Endothelial cell of umbilical vein (primary cell): ENCODE results near the gene ALOX12.

ENCODE experiments used
- EZH2 ChIP-seq: IDR thresholded peaks from 2 replicates; pipeline ENCODE4 v1.6.1; 2012; ENCODE audit warnings: borderline replicate concordance, low read depth, mild to moderate bottlenecking, moderate library complexity, low read length, inconsistent platforms; ENCODE audit not compliant: severe bottlenecking
- FOS ChIP-seq: IDR thresholded peaks from 2 replicates; pipeline ENCODE4 v1.6.1; 2011; ENCODE audit warnings: mild to moderate bottlenecking, low read length, moderate library complexity, borderline replicate concordance; ENCODE audit not compliant: insufficient read depth
- GATA2 ChIP-seq: IDR thresholded peaks from 2 replicates; pipeline ENCODE4 v1.7.0; 2011; ENCODE audit warnings: low read depth, mild to moderate bottlenecking, moderate library complexity, mixed read lengths, low read length; ENCODE audit not compliant: insufficient read length, insufficient read depth
- MAX ChIP-seq: IDR thresholded peaks from 2 replicates; pipeline ENCODE4 v1.6.1; 2011; ENCODE audit not compliant: insufficient read depth, insufficient read length
- MYC ChIP-seq: IDR thresholded peaks from one replicate; pipeline ENCODE4 v1.6.1; 2011; ENCODE audit warnings: mild to moderate bottlenecking, low read depth, low read length
- POLR2A ChIP-seq: IDR thresholded peaks from 2 replicates; pipeline ENCODE4 v1.6.1; 2012; ENCODE audit warnings: low read depth, mild to moderate bottlenecking, control low read depth, low read length
- POLR2AphosphoS5 ChIP-seq: IDR thresholded peaks from 2 replicates; pipeline ENCODE4 v1.6.1; 2012; ENCODE audit warnings: low read depth, mild to moderate bottlenecking, control low read depth, low read length, moderate library complexity; ENCODE audit not compliant: insufficient read depth
- TF ChIP-seq, protein P1 (sequence below), 2 donors: IDR thresholded peaks; 1 replicate in 1 of 2; 2 replicates in 1 of 2; pipeline ENCODE4 v1.5.1; 2011; ENCODE audit warnings: low read length in 2 of 2, mild to moderate bottlenecking in 2 of 2, moderate library complexity in 2 of 2, control low read depth in 1 of 2, inconsistent platforms in 1 of 2, low read depth in 1 of 2; ENCODE audit not compliant: insufficient read depth in 1 of 2; ENCODE audit errors: extremely low read depth in 1 of 2

GRCh38 chr17:6997171-6997570 is 1.3 kb downstream of the ALOX12 start:
- TF ChIP-seq, protein P1, sequence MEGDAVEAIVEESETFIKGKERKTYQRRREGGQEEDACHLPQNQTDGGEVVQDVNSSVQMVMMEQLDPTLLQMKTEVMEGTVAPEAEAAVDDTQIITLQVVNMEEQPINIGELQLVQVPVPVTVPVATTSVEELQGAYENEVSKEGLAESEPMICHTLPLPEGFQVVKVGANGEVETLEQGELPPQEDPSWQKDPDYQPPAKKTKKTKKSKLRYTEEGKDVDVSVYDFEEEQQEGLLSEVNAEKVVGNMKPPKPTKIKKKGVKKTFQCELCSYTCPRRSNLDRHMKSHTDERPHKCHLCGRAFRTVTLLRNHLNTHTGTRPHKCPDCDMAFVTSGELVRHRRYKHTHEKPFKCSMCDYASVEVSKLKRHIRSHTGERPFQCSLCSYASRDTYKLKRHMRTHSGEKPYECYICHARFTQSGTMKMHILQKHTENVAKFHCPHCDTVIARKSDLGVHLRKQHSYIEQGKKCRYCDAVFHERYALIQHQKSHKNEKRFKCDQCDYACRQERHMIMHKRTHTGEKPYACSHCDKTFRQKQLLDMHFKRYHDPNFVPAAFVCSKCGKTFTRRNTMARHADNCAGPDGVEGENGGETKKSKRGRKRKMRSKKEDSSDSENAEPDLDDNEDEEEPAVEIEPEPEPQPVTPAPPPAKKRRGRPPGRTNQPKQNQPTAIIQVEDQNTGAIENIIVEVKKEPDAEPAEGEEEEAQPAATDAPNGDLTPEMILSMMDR (IDR thresholded peaks at IDR 0.05; ENCODE audit: extremely low read depth in 1 of 2, insufficient read depth in 1 of 2, low read depth in 1 of 2, low read length in 2 of 2): no peak
- TF ChIP-seq MYC (no peak), POLR2AphosphoS5 (no peak), EZH2 (no peak), GATA2 (no peak), POLR2A (no peak), MAX (no peak), FOS (no peak)
